PC-9 (cell line): ENCODE measurements around the gene CPEB3. TPM values are rescaled to one million over a fixed set of nuclear protein-coding genes. Genes with fewer than 3 reads are reported as not detected.

ENCODE experiments used
- BruUV-seq: library from RNA; stranded (reverse); fragments of 400-500 nt; replicated peaks from 2 replicates; lab custom pipeline; 2021; lab: Mats Ljungman, UMichigan
- CTCF ChIA-PET: fragments of 300-600 bp; sonication (Branson Sonifier 250); formaldehyde crosslinking; loops from one replicate; lab custom pipeline; 2022; ENCODE audit warnings: antibody characterized with exemption; lab: Charles Lee
- POLR2A ChIA-PET: fragments of 300-600 bp; sonication (Branson Sonifier 250); formaldehyde crosslinking; loops from one replicate; lab custom pipeline; 2022; ENCODE audit warnings: antibody characterized with exemption; ENCODE audit not compliant: unreplicated experiment; lab: Charles Lee
- DNase-seq, 2 experiments: peaks; one replicate each; pipeline versions ENCODE4 v3.0.0 to v3.0.0-alpha.2; 2015 to 2022; ENCODE audit warnings: mixed read lengths in 1 of 2
- H2AFZ ChIP-seq: fragments of 200-600 bp; sonication (generic); 2 replicates; pipeline ENCODE4 v1.8.1; 2017; ENCODE audit warnings: antibody characterized with exemption
- H3F3A ChIP-seq: fragments of 200-600 bp; sonication (generic); 2 replicates; pipeline ENCODE4 v1.8.1; 2017; ENCODE audit warnings: antibody characterized with exemption, mild to moderate bottlenecking, low read depth; ENCODE audit not compliant: insufficient read depth
- H3K27ac ChIP-seq: fragments of 200-600 bp; sonication (generic); 2 replicates; pipeline ENCODE4 v1.6.1; 2016; ENCODE audit warnings: mixed run types
- H3K27me3 ChIP-seq: fragments of 200-600 bp; sonication (generic); 2 replicates; pipeline ENCODE4 v1.6.1; 2016; ENCODE audit warnings: low read depth, mixed run types; ENCODE audit not compliant: insufficient read depth
- H3K36me3 ChIP-seq: fragments of 200-600 bp; sonication (generic); 2 replicates; pipeline ENCODE4 v1.6.1; 2016; ENCODE audit warnings: low read depth, mixed run types
- H3K4me1 ChIP-seq: fragments of 200-600 bp; sonication (generic); replicated peaks from 2 replicates; pipeline ENCODE4 v1.6.1; 2016; ENCODE audit warnings: mixed run types; ENCODE audit not compliant: insufficient read depth
- H3K4me2 ChIP-seq: fragments of 200-600 bp; sonication (generic); 2 replicates; pipeline ENCODE4 v1.6.1; 2017; ENCODE audit warnings: mixed run types
- H3K4me3 ChIP-seq: fragments of 200-600 bp; sonication (generic); 2 replicates; pipeline ENCODE4 v1.6.1; 2016; ENCODE audit warnings: mixed run types
- H3K79me2 ChIP-seq: fragments of 200-600 bp; sonication (generic); 2 replicates; pipeline ENCODE4 v1.6.1; 2017; ENCODE audit warnings: low read depth, mixed run types
- H3K9me2 ChIP-seq: fragments of 200-600 bp; sonication (generic); 2 replicates; pipeline ENCODE4 v1.8.1; 2017; ENCODE audit warnings: mild to moderate bottlenecking; ENCODE audit not compliant: insufficient read depth
- H3K9me3 ChIP-seq: fragments of 200-600 bp; sonication (generic); 2 replicates; pipeline ENCODE4 v1.8.1; 2016; ENCODE audit warnings: low read depth; ENCODE audit not compliant: insufficient read depth
- H4K20me1 ChIP-seq: fragments of 200-600 bp; sonication (generic); 2 replicates; pipeline ENCODE4 v1.8.1; 2017; ENCODE audit not compliant: insufficient read depth
- EZH2 ChIP-seq: fragments of 200-600 bp; sonication (generic); IDR thresholded peaks from 2 replicates; pipeline ENCODE4 v1.8.0; 2017; ENCODE audit warnings: antibody characterized with exemption, low read depth
- intact Hi-C: fragments of 100-400 bp; cut with micrococcal nuclease; formaldehyde crosslinking; loops from one replicate; pipeline ENCODE4 v1.10.0; 2022; ENCODE audit not compliant: unreplicated experiment
- total RNA-seq: library from RNA; stranded (reverse); gene quantifications from 2 replicates; pipeline ENCODE4 v1.2.3, GENCODE V29; 2021
- TF ChIP-seq, protein P1 (sequence below): fragments of 200-600 bp; sonication (generic); conservative IDR thresholded peaks from 2 replicates; pipeline ENCODE4 v1.6.1; 2017; ENCODE audit warnings: mixed run types, antibody characterized with exemption, mild to moderate bottlenecking, moderate library complexity

CPEB3 gene
- total RNA-seq, 1 experiment from 2014 or later = 1.4 TPM

DNA sequence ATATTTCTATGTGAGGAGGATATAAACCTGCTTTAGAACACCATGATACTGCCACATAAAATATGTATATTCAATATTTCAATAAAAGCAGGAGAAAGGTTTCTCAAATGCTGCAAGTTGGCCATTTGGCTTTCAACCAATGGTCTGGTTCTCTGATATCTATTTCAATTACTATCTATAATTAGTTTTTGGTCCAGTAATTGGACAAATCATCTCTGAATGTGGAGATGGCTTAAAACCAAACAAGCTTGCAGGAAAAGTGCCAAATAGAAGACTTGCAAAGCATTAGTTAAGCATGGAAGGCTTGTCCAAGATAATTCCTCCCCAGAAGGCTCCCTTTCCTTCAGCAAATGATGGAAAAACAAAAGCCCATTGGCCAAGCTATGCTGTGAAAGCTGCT is 140.1 kb downstream of the CPEB3 start:
- no TSS peak for BruUV-seq
- CTCF ChIA-PET = no interaction called here
- intact Hi-C loops = no loop called here
- no peaks in the 10 kb centered on the region for H3K36me3 ChIP-seq
- no peaks in the 10 kb centered on the region for H4K20me1 ChIP-seq
- DNase-seq = no peak
- no peak for TF ChIP-seq EZH2
- TF ChIP-seq, protein P1, sequence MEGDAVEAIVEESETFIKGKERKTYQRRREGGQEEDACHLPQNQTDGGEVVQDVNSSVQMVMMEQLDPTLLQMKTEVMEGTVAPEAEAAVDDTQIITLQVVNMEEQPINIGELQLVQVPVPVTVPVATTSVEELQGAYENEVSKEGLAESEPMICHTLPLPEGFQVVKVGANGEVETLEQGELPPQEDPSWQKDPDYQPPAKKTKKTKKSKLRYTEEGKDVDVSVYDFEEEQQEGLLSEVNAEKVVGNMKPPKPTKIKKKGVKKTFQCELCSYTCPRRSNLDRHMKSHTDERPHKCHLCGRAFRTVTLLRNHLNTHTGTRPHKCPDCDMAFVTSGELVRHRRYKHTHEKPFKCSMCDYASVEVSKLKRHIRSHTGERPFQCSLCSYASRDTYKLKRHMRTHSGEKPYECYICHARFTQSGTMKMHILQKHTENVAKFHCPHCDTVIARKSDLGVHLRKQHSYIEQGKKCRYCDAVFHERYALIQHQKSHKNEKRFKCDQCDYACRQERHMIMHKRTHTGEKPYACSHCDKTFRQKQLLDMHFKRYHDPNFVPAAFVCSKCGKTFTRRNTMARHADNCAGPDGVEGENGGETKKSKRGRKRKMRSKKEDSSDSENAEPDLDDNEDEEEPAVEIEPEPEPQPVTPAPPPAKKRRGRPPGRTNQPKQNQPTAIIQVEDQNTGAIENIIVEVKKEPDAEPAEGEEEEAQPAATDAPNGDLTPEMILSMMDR = no peak
- no peak overlapping the region for H2AFZ ChIP-seq
- H3K27ac ChIP-seq = no peak overlapping the region
- H3K27me3 ChIP-seq = no peaks in the 10 kb centered on the region
- no peaks in the 10 kb centered on the region for H3K4me1 ChIP-seq
- POLR2A ChIA-PET = no interaction called here
- H3K9me2 ChIP-seq = no peaks in the 10 kb centered on the region
- H3F3A ChIP-seq = no peaks in the 10 kb centered on the region
- H3K79me2 ChIP-seq = no peaks in the 10 kb centered on the region
- H3K9me3 ChIP-seq = no peaks in the 10 kb centered on the region
- no peak overlapping the region for H3K4me2 ChIP-seq
- H3K4me3 ChIP-seq = no peak overlapping the region

DNA sequence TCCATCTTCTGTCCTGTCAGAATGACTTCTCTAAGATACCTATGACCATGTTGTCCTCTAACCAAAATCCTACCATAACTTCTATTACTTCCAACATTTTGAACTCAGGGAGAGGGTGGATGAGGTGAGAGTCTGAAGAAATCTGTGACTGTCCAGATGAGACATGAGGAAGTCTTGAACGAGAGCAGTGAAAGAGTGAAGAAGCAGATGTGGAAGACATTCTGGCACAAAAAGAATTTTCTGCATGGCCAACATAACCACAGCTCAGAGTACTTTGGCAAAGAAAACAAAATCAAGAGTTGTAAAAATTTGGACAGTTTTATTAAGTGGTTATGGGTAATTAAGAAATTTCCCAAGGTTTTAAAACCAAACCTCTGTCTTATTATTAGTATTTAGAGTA is 141.6 kb downstream of the CPEB3 start:
- Histone ChIP-seq H3K27ac (no peak overlapping the region), H3K79me2 (no peaks in the 10 kb centered on the region), H3K4me2 (no peak overlapping the region), H3K4me3 (no peak overlapping the region), H3K4me1 (no peaks in the 10 kb centered on the region), H3K9me2 (no peaks in the 10 kb centered on the region), H3K9me3 (no peaks in the 10 kb centered on the region), H4K20me1 (no peaks in the 10 kb centered on the region), H3F3A (no peaks in the 10 kb centered on the region), H3K27me3 (no peaks in the 10 kb centered on the region), H2AFZ (no peak overlapping the region), H3K36me3 (no peaks in the 10 kb centered on the region)
- TF ChIP-seq, protein P1 = no peak
- no peak for TF ChIP-seq EZH2
- intact Hi-C loops = no loop called here
- POLR2A ChIA-PET = no interaction called here
- DNase-seq = no peak
- CTCF ChIA-PET = no interaction called here
- no TSS peak for BruUV-seq

DNA sequence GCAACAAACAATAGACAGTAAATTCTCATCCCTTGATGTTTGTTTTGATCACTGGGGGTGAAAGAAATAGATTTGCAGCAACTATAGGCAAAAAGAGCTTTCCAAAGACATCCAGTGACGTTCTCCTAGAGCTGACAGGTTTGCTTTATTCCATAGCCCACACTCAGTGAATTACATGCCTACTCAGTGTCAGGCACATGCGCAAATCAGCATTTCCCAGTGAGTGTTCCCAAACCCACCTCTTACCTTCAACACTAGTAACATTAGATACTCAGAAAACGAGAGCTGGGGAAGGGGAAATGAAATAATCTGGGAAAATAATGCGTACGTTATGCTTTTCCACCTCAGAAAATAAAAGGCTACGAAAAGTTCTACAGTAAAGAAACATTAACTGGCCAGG is 144.1 kb downstream of the CPEB3 start:
- DNase-seq = no peak
- Histone ChIP-seq H2AFZ (no peak overlapping the region), H3K4me2 (no peak overlapping the region), H3K4me1 (peaks cover 11% of the 10 kb centered on the region; the same call in 1 of the 2 replicates), H3K79me2 (no peaks in the 10 kb centered on the region), H3F3A (peaks cover 5% of the 10 kb centered on the region; the same call in 1 of the 2 replicates), H4K20me1 (no peaks in the 10 kb centered on the region), H3K9me3 (no peaks in the 10 kb centered on the region), H3K36me3 (no peaks in the 10 kb centered on the region), H3K27ac (no peak overlapping the region), H3K4me3 (no peak overlapping the region), H3K9me2 (no peaks in the 10 kb centered on the region), H3K27me3 (no peaks in the 10 kb centered on the region)
- intact Hi-C loops = no loop called here
- CTCF ChIA-PET = no interaction called here
- TF ChIP-seq, protein P1 = no peak
- no peak for TF ChIP-seq EZH2
- POLR2A ChIA-PET = interaction anchor here (0.8 kb wide), 1 partner anchor 1173 kb away, joined by 5 read pairs; no protein-coding TSS in a partner anchor
- BruUV-seq = no TSS peak
